H9 (cell line): ENCODE data around the gene EIF5A. TPM values are rescaled to one million over a fixed set of nuclear protein-coding genes. Genes with fewer than 3 reads are reported as not detected.

ENCODE experiments used
- DNase-seq: peaks from one replicate; pipeline ENCODE4 v3.0.0-alpha.2; 2017
- H2AFZ ChIP-seq: one replicate; pipeline ENCODE4 v1.6.1; 2013; ENCODE audit warnings: mild to moderate bottlenecking, low read length, control low read depth, moderate library complexity
- H2AK5ac ChIP-seq: 2 replicates; pipeline ENCODE4 v1.6.1; 2013; ENCODE audit warnings: low read length, control low read depth, mixed read lengths; ENCODE audit not compliant: insufficient read length
- H2BK120ac ChIP-seq: one replicate; pipeline ENCODE4 v1.6.1; 2013; ENCODE audit warnings: low read depth, mild to moderate bottlenecking, low read length, control low read depth, inconsistent platforms; ENCODE audit not compliant: poor library complexity, severe bottlenecking
- H2BK12ac ChIP-seq: 2 replicates; pipeline ENCODE4 v1.6.1; 2013; ENCODE audit warnings: low read length, control low read depth, mixed read lengths, low read depth; ENCODE audit not compliant: insufficient read length
- H2BK15ac ChIP-seq: 2 replicates; pipeline ENCODE4 v1.6.1; 2013; ENCODE audit warnings: low read depth, low read length, control low read depth
- H2BK20ac ChIP-seq: one replicate; pipeline ENCODE4 v1.6.1; 2013; ENCODE audit warnings: low read depth, mild to moderate bottlenecking, low read length, control low read depth, inconsistent platforms; ENCODE audit not compliant: poor library complexity, severe bottlenecking
- H2BK5ac ChIP-seq: 2 replicates; pipeline ENCODE4 v1.6.1; 2013; ENCODE audit warnings: low read length, control low read depth, mixed read lengths; ENCODE audit not compliant: insufficient read length
- H3K14ac ChIP-seq: 2 replicates; pipeline ENCODE4 v1.6.1; 2013; ENCODE audit warnings: low read length, control low read depth; ENCODE audit not compliant: insufficient read depth
- H3K18ac ChIP-seq: 2 replicates; pipeline ENCODE4 v1.6.1; 2013; ENCODE audit warnings: low read depth, mild to moderate bottlenecking, mixed read lengths, low read length, control low read depth; ENCODE audit not compliant: insufficient read length
- H3K23ac ChIP-seq: 2 replicates; pipeline ENCODE4 v1.6.1; 2013; ENCODE audit warnings: low read length, control low read depth, mixed read lengths, low read depth; ENCODE audit not compliant: insufficient read length
- H3K23me2 ChIP-seq: 2 replicates; pipeline ENCODE4 v1.6.1; 2013; ENCODE audit warnings: low read depth, mild to moderate bottlenecking, mixed read lengths, low read length, control low read depth; ENCODE audit not compliant: insufficient read length, poor library complexity, severe bottlenecking
- H3K27ac ChIP-seq: 2 replicates; pipeline ENCODE4 v1.5.1; 2013; ENCODE audit warnings: low read length, control low read depth, mixed read lengths, low read depth; ENCODE audit not compliant: insufficient read length
- H3K27me3 ChIP-seq: 2 replicates; pipeline ENCODE4 v1.6.1; 2013; ENCODE audit warnings: low read length, control low read depth, inconsistent platforms; ENCODE audit not compliant: insufficient read depth
- H3K4ac ChIP-seq: 2 replicates; pipeline ENCODE4 v1.6.1; 2013; ENCODE audit warnings: low read depth, mild to moderate bottlenecking, control low read depth, inconsistent platforms, low read length, moderate library complexity
- H3K4me1 ChIP-seq: 2 replicates; pipeline ENCODE4 v1.6.1; 2013; ENCODE audit warnings: low read length, control low read depth, inconsistent platforms; ENCODE audit not compliant: insufficient read depth
- H3K4me2 ChIP-seq: 2 replicates; pipeline ENCODE4 v1.6.1; 2013; ENCODE audit warnings: low read length, control low read depth, mixed read lengths; ENCODE audit not compliant: insufficient read length, insufficient read depth
- H3K56ac ChIP-seq: 2 replicates; pipeline ENCODE4 v1.6.1; 2013; ENCODE audit warnings: low read depth, mild to moderate bottlenecking, mixed read lengths, low read length, control low read depth; ENCODE audit not compliant: insufficient read length
- H3K79me1 ChIP-seq: 2 replicates; pipeline ENCODE4 v1.6.1; 2013; ENCODE audit warnings: low read depth, mild to moderate bottlenecking, moderate library complexity, low read length, control low read depth, inconsistent platforms; ENCODE audit not compliant: insufficient read depth, poor library complexity, severe bottlenecking
- H3K79me2 ChIP-seq: 2 replicates; pipeline ENCODE4 v1.6.1; 2013; ENCODE audit warnings: low read length, control low read depth, inconsistent platforms; ENCODE audit not compliant: insufficient read depth
- H3K9ac ChIP-seq: 2 replicates; pipeline ENCODE4 v1.6.1; 2013; ENCODE audit warnings: low read length, control low read depth, mixed read lengths; ENCODE audit not compliant: insufficient read length; ENCODE audit errors: extremely low read depth
- H3K9me3 ChIP-seq: one replicate; pipeline ENCODE4 v1.6.1; 2013; ENCODE audit warnings: low read depth, low read length, inconsistent platforms; ENCODE audit not compliant: control insufficient read depth
- H3T11ph ChIP-seq: one replicate; pipeline ENCODE4 v1.6.1; 2013; ENCODE audit warnings: mild to moderate bottlenecking, low read length, control low read depth, inconsistent platforms
- H4K20me1 ChIP-seq: one replicate; pipeline ENCODE4 v1.6.1; 2013; ENCODE audit not compliant: control insufficient read depth, insufficient read length, insufficient read depth
- H4K5ac ChIP-seq: 2 replicates; pipeline ENCODE4 v1.6.1; 2013; ENCODE audit warnings: low read depth, mild to moderate bottlenecking, mixed read lengths, low read length, control low read depth; ENCODE audit not compliant: insufficient read length
- H4K8ac ChIP-seq: replicated peaks from 2 replicates; pipeline ENCODE4 v1.6.1; 2013; ENCODE audit warnings: low read length, control low read depth, mixed read lengths, low read depth; ENCODE audit not compliant: insufficient read length
- H4K91ac ChIP-seq: 2 replicates; pipeline ENCODE4 v1.6.1; 2013; ENCODE audit warnings: low read depth, mild to moderate bottlenecking, moderate library complexity, mixed read lengths, low read length, control low read depth; ENCODE audit not compliant: insufficient read length
- H3K27ac Mint-ChIP-seq, 3 experiments: 2 replicates in 2 of 3; 3 replicates in 1 of 3; pipeline ENCODE4 v1.8.0; 2020 to 2021; ENCODE audit warnings: mixed read lengths in 3 of 3, mild to moderate bottlenecking in 1 of 3, moderate library complexity in 1 of 3
- H3K27me3 Mint-ChIP-seq: 2 replicates; pipeline ENCODE4 v1.8.0; 2021; ENCODE audit warnings: low read depth, mild to moderate bottlenecking, moderate library complexity, mixed read lengths
- H3K36me3 Mint-ChIP-seq, 3 experiments: 2 replicates in 2 of 3; 3 replicates in 1 of 3; pipeline ENCODE4 v1.8.0; 2020 to 2021; ENCODE audit warnings: low read depth in 3 of 3, mixed read lengths in 3 of 3; ENCODE audit not compliant: insufficient read depth in 1 of 3
- H3K4me1 Mint-ChIP-seq, 2 experiments: 2 replicates each; pipeline ENCODE4 v1.8.0; 2020; ENCODE audit warnings: mixed read lengths in 2 of 2
- H3K4me3 Mint-ChIP-seq, 2 experiments: 2 replicates in 1 of 2; 3 replicates in 1 of 2; pipeline ENCODE4 v1.8.0; 2020 to 2021; ENCODE audit warnings: mild to moderate bottlenecking in 2 of 2, mixed read lengths in 2 of 2, moderate library complexity in 1 of 2
- H3K9me3 Mint-ChIP-seq, 2 experiments: 2 replicates in 1 of 2; 3 replicates in 1 of 2; pipeline ENCODE4 v1.8.0; 2020; ENCODE audit warnings: mild to moderate bottlenecking in 2 of 2, mixed read lengths in 2 of 2, moderate library complexity in 1 of 2
- WGBS: extraction: QIAGEN DNeasy Blood & Tissue Kit; methylation state at CpG from one replicate; pipeline ENCODE4 v1.1.7; 2013; ENCODE audit warnings: missing lambda C conversion rate, low lambda C conversion rate, mixed read lengths; ENCODE audit not compliant: insufficient read length; ENCODE audit errors: extremely low coverage; 5-methylcytosine and 5-hydroxymethylcytosine counted together
- total RNA-seq: library from RNA; stranded (reverse); gene quantifications from 2 replicates; pipeline ENCODE4 v1.2.1, GENCODE V29; 2021
- TF ChIP-seq, protein P1 (sequence below): fragments of 200-600 bp; sonication (generic); conservative IDR thresholded peaks from 3 replicates; pipeline ENCODE4 v1.8.0; 2021; ENCODE audit warnings: antibody characterized with exemption, mild to moderate bottlenecking

The EIF5A gene
- total RNA-seq, 1 experiment from 2014 or later = 978 TPM

DNA sequence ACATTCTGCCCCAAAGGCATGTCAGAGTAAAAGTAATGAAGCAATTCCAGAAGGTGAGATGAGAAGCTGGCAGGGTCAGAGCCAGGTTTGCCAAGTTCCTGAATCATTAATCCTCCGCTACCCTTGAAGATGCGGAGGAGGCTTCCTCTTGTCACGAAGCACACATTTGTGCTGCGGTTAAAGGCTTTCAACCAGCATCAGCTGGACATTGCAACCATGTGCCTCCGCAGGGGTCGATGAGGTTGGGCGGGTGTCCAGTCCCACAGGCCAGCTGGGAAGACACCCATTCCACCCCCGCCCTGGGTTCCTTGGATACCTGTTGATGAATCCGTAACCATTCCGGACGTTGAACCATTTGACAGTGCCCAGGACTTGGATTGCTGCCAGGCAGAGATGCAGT lies 14.3 kb upstream of the EIF5A start:
- no peaks in the 10 kb centered on the region for H4K20me1 ChIP-seq
- Mint-ChIP-seq H3K4me1 (peaks cover 14 to 31% of the 10 kb centered on the region in 2 experiments), H3K27ac (no peak overlapping the region), H3K36me3 (peaks cover 0 to 3% (median 0%) of the 10 kb centered on the region in 3 experiments; a peak in 2 of 7 replicates), H3K27me3 (peaks cover 60% of the 10 kb centered on the region), H3K4me3 (peak overlapping the region in 1 of 2 experiments; percentile 81; a peak in 3 of 5 replicates), H3K9me3 (peaks cover 3% of the 10 kb centered on the region in 2 experiments; a peak in 3 of 5 replicates)
- no peak overlapping the region for H2BK15ac ChIP-seq
- no peaks in the 10 kb centered on the region for H3K79me1 ChIP-seq
- no peak overlapping the region for H3K27ac ChIP-seq
- TF ChIP-seq, protein P1, sequence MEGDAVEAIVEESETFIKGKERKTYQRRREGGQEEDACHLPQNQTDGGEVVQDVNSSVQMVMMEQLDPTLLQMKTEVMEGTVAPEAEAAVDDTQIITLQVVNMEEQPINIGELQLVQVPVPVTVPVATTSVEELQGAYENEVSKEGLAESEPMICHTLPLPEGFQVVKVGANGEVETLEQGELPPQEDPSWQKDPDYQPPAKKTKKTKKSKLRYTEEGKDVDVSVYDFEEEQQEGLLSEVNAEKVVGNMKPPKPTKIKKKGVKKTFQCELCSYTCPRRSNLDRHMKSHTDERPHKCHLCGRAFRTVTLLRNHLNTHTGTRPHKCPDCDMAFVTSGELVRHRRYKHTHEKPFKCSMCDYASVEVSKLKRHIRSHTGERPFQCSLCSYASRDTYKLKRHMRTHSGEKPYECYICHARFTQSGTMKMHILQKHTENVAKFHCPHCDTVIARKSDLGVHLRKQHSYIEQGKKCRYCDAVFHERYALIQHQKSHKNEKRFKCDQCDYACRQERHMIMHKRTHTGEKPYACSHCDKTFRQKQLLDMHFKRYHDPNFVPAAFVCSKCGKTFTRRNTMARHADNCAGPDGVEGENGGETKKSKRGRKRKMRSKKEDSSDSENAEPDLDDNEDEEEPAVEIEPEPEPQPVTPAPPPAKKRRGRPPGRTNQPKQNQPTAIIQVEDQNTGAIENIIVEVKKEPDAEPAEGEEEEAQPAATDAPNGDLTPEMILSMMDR = no peak
- no CpG with 5 or more reads among the region's 11 CpGs for WGBS
- H2AFZ ChIP-seq = no peak overlapping the region
- no peak overlapping the region for H3K56ac ChIP-seq
- H4K91ac ChIP-seq = no peak overlapping the region
- H2BK20ac ChIP-seq = no peak overlapping the region
- H2AK5ac ChIP-seq = no peak overlapping the region
- H3K23ac ChIP-seq = no peak overlapping the region
- no peak overlapping the region for H2BK120ac ChIP-seq
- H4K8ac ChIP-seq = no peak overlapping the region
- peaks cover 4% of the 10 kb centered on the region for H3K23me2 ChIP-seq
- no peaks in the 10 kb centered on the region for H3K9me3 ChIP-seq
- H2BK12ac ChIP-seq = no peak overlapping the region
- no peak overlapping the region for H2BK5ac ChIP-seq
- H3T11ph ChIP-seq = no peak overlapping the region
- H3K4ac ChIP-seq = no peak overlapping the region
- no peak overlapping the region for H4K5ac ChIP-seq
- H3K18ac ChIP-seq = no peak overlapping the region
- H3K14ac ChIP-seq = no peak overlapping the region
- H3K79me2 ChIP-seq = no peaks in the 10 kb centered on the region
- DNase-seq = no peak
- peak overlapping the region; percentile 49 for H3K4me2 ChIP-seq
- no peak overlapping the region for H3K9ac ChIP-seq
- peaks cover 4% of the 10 kb centered on the region; the same call in 1 of the 2 replicates for H3K4me1 ChIP-seq
- H3K27me3 ChIP-seq = peaks cover 2% of the 10 kb centered on the region
